Smooth muscle cell (in vitro differentiated cells): ENCODE results near the gene MTCL1. TPM values are rescaled to one million over a fixed set of nuclear protein-coding genes. Genes with fewer than 3 reads are reported as not detected.

ENCODE experiments used
- DNase-seq: peaks from one replicate; lab custom pipeline; 2025; ENCODE audit not compliant: unreplicated experiment; lab: John Stamatoyannopoulos, UW
- H2AFZ ChIP-seq: fragments of 200-600 bp; sonication (generic); 2 replicates; pipeline ENCODE4 v1.6.0; 2016; ENCODE audit warnings: antibody characterized with exemption, low read depth, mild to moderate bottlenecking
- H3F3A ChIP-seq: fragments of 200-600 bp; sonication (generic); 2 replicates; pipeline ENCODE4 v1.6.0; 2017; ENCODE audit warnings: antibody characterized with exemption, low read depth
- H3K27ac ChIP-seq: fragments of 200-600 bp; sonication (generic); 2 replicates; pipeline ENCODE4 v1.5.1; 2016; ENCODE audit warnings: low read depth, mild to moderate bottlenecking
- H3K27me3 ChIP-seq: fragments of 200-600 bp; sonication (generic); 2 replicates; pipeline ENCODE4 v1.6.1; 2016; ENCODE audit warnings: low read depth, mild to moderate bottlenecking
- H3K36me3 ChIP-seq: fragments of 200-600 bp; sonication (generic); 2 replicates; pipeline ENCODE4 v1.5.1; 2016; ENCODE audit warnings: low read depth
- H3K4me1 ChIP-seq: fragments of 200-600 bp; sonication (generic); 2 replicates; pipeline ENCODE4 v1.5.1; 2016; ENCODE audit warnings: low read depth
- H3K4me2 ChIP-seq: fragments of 200-600 bp; sonication (generic); 2 replicates; pipeline ENCODE4 v1.6.0; 2016; ENCODE audit warnings: mild to moderate bottlenecking
- H3K4me3 ChIP-seq: fragments of 200-600 bp; sonication (generic); 2 replicates; pipeline ENCODE4 v1.5.1; 2016; ENCODE audit warnings: mild to moderate bottlenecking
- H3K79me2 ChIP-seq: fragments of 200-600 bp; sonication (generic); 2 replicates; pipeline ENCODE4 v1.6.0; 2016; ENCODE audit warnings: low read depth, mild to moderate bottlenecking
- H3K9ac ChIP-seq: fragments of 200-600 bp; sonication (generic); 2 replicates; pipeline ENCODE4 v1.6.0; 2016; ENCODE audit warnings: low read depth
- H3K9me3 ChIP-seq: fragments of 200-600 bp; sonication (generic); replicated peaks from 2 replicates; pipeline ENCODE4 v1.5.1; 2016; ENCODE audit warnings: low read depth
- H4K20me1 ChIP-seq: fragments of 200-600 bp; sonication (generic); 2 replicates; pipeline ENCODE4 v1.6.0; 2016; ENCODE audit warnings: low read depth
- WGBS: methylation state at CpG from one replicate; pipeline ENCODE4 v1.1.7; 2016; ENCODE audit warnings: low lambda C conversion rate; 5-methylcytosine and 5-hydroxymethylcytosine counted together
- polyA plus RNA-seq: library from polyadenylated mRNA; unstranded; fragments of >200 nt; fragmentation: Nextera tagmentation; extraction: Ambion mirVana; gene quantifications from 2 replicates; pipeline ENCODE4 v1.2.1, GENCODE V29; 2016
- total RNA-seq: library from RNA; depleted of rRNA; stranded (reverse); fragments of >200 nt; gene quantifications from 2 replicates; pipeline ENCODE4 v1.2.3, GENCODE V29; 2014
- TF ChIP-seq, protein P1 (sequence below): fragments of 200-600 bp; sonication (generic); IDR thresholded peaks from 2 replicates; pipeline ENCODE4 v1.5.1; 2017; ENCODE audit warnings: borderline replicate concordance, mild to moderate bottlenecking, antibody characterized with exemption; ENCODE audit not compliant: insufficient read depth, poor library complexity, severe bottlenecking

Gene MTCL1
- total and polyA plus RNA-seq, 2 experiments from 2014 or later: 5.5 to 15.2 TPM

DNA sequence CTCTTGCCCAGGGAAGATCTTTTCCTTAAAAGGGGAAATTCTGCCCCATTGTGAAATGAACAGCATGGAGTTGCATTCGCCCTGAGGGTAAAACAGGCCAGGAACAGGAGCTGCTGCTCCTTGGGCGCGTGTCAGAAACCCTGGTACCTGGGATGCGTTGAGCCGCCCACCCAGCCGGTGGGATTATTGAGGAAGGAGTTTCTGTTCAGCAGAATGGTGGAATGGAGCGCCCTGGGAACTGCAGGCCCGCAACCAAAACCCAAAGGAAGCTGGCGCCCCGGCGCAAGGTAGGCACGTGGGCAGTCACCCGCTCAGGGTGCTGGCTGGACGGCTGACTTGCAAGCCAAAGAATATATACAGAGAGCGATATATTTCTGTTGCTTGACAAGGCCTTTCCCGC lies 73.5 kb downstream of the MTCL1 start:
- 94% methylated on average over 16 of the region's 16 CpGs for WGBS
- no peak overlapping the region for H2AFZ ChIP-seq
- no peak overlapping the region for H3K9ac ChIP-seq
- H3K36me3 ChIP-seq: no peaks in the 10 kb centered on the region
- H4K20me1 ChIP-seq: no peaks in the 10 kb centered on the region
- no peak for DNase-seq
- no peak overlapping the region for H3K27ac ChIP-seq
- peaks cover 10% of the 10 kb centered on the region for H3F3A ChIP-seq
- no peaks in the 10 kb centered on the region for H3K79me2 ChIP-seq
- peaks cover 59% of the 10 kb centered on the region for H3K4me1 ChIP-seq
- H3K9me3 ChIP-seq: no peaks in the 10 kb centered on the region
- no peak overlapping the region for H3K4me3 ChIP-seq
- TF ChIP-seq, protein P1, sequence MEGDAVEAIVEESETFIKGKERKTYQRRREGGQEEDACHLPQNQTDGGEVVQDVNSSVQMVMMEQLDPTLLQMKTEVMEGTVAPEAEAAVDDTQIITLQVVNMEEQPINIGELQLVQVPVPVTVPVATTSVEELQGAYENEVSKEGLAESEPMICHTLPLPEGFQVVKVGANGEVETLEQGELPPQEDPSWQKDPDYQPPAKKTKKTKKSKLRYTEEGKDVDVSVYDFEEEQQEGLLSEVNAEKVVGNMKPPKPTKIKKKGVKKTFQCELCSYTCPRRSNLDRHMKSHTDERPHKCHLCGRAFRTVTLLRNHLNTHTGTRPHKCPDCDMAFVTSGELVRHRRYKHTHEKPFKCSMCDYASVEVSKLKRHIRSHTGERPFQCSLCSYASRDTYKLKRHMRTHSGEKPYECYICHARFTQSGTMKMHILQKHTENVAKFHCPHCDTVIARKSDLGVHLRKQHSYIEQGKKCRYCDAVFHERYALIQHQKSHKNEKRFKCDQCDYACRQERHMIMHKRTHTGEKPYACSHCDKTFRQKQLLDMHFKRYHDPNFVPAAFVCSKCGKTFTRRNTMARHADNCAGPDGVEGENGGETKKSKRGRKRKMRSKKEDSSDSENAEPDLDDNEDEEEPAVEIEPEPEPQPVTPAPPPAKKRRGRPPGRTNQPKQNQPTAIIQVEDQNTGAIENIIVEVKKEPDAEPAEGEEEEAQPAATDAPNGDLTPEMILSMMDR: no peak
- H3K4me2 ChIP-seq: no peak overlapping the region
- H3K27me3 ChIP-seq: no peaks in the 10 kb centered on the region

DNA sequence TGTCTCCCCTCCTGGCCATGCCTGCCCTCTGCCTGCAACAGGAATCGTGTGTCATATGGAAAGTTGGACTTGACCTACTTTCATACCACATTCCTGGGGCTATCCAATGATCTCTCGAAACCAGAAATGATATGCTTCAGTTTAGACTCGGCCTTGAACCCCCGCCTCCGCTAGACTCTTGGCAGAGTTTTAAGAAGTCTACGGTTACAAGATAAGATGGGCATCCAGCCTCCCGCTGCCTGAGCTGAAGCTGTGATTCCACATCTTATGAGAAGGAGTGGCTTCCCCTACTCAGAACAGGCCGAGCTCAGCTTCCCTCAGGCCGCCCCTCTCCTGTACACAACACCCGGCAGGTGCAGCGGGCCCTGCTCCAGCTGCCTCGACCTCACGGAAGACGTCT lies 73.9 kb downstream of the MTCL1 start:
- Histone ChIP-seq H3K4me2 (no peak overlapping the region), H3K36me3 (no peaks in the 10 kb centered on the region)
- TF ChIP-seq, protein P1: no peak

DNA sequence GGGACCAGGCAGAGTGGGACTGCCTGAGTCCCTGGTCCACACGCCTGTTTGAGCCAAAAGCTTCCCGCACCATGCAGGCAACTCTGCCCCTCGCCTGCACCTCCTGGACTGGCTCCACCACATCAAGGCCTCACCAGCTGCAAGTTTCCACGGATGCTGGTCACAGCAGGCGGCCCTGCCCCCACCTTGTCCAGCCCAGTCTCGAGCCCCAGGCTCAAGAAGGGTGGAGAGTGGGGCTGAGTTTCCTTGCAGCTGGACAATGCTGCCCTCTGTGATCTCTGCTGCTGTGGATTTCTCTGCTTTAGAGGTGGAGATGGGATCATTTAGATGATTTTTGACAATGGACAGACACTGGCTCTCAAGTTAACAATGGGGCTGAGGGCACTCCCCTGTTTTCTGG lies 74.9 kb downstream of the MTCL1 start:
- no peak for DNase-seq
- Histone ChIP-seq H3K27me3 (no peaks in the 10 kb centered on the region), H3K4me1 (peaks cover 45% of the 10 kb centered on the region), H3K79me2 (no peaks in the 10 kb centered on the region), H3K27ac (no peak overlapping the region), H2AFZ (no peak overlapping the region), H3K9ac (no peak overlapping the region), H3K4me3 (no peak overlapping the region), H3K36me3 (no peaks in the 10 kb centered on the region), H3F3A (peaks cover 3% of the 10 kb centered on the region), H4K20me1 (no peaks in the 10 kb centered on the region), H3K9me3 (no peaks in the 10 kb centered on the region), H3K4me2 (no peak overlapping the region)
- whole genome bisulfite sequencing: 64% methylated on average over 6 of the region's 6 CpGs
- TF ChIP-seq, protein P1: no peak

More for the DNA sequence above, 73.9 kb downstream of the MTCL1 start:
- WGBS: 93% methylated on average over 14 of the region's 14 CpGs
- Histone ChIP-seq H3K79me2 (no peaks in the 10 kb centered on the region), H3F3A (peaks cover 10% of the 10 kb centered on the region), H4K20me1 (no peaks in the 10 kb centered on the region), H3K9ac (no peak overlapping the region), H3K27ac (no peak overlapping the region), H3K4me3 (no peak overlapping the region), H3K4me1 (peaks cover 55% of the 10 kb centered on the region), H3K9me3 (no peaks in the 10 kb centered on the region), H2AFZ (no peak overlapping the region), H3K27me3 (no peaks in the 10 kb centered on the region)
- DNase-seq: no peak

DNA sequence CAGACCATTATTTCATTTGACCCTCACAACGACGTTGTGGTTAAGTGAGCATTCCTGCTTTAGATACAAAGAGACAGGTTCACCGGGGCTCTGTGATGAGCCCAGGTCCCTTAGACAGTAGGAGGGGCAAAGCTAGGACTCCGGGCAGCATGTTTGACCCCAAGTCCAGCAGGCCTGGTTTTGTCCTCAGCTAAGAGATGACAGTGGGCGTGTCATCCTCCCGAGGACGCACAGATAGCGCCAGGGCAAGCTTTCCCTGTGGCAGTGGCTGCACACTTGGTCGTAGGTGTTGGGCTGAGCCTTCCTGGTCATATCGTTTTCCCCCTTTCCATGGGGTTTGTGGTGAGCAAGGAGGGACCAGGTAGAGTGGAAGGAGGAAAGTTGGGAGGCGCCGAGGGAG lies 76.3 kb downstream of the MTCL1 start:
- Histone ChIP-seq H3K27ac (no peak overlapping the region), H3K27me3 (no peaks in the 10 kb centered on the region), H3K9ac (no peak overlapping the region), H3K79me2 (no peaks in the 10 kb centered on the region), H4K20me1 (no peaks in the 10 kb centered on the region), H3F3A (no peaks in the 10 kb centered on the region), H3K4me3 (no peak overlapping the region), H3K36me3 (no peaks in the 10 kb centered on the region), H3K9me3 (no peaks in the 10 kb centered on the region), H2AFZ (no peak overlapping the region), H3K4me1 (peaks cover 39% of the 10 kb centered on the region), H3K4me2 (no peak overlapping the region)
- 89% methylated on average over 12 of the region's 12 CpGs for WGBS
- no peak for DNase-seq
- TF ChIP-seq, protein P1: no peak
